Choroid plexus epithelial cell (primary cell): ENCODE data around the gene MVB12B.

Source experiments
- DNase-seq: peaks from one replicate; pipeline ENCODE4 v3.0.0-alpha.2; 2010; ENCODE audit warnings: low read depth
- H3K4me3 ChIP-seq: 2 replicates; pipeline ENCODE4 v1.5.1; 2011; ENCODE audit warnings: low read depth, mild to moderate bottlenecking, control low read depth, low read length, moderate library complexity
- CTCF ChIP-seq: conservative IDR thresholded peaks from 2 replicates; pipeline ENCODE4 v1.5.1; 2011; ENCODE audit warnings: low read depth, mild to moderate bottlenecking, control low read depth, inconsistent platforms, low read length, moderate library complexity

MVB12B gene

GRCh38 chr9:126448136-126448535 is 121.5 kb downstream of the MVB12B start:
- TF ChIP-seq CTCF = no peak
- no peak for DNase-seq
- no peak overlapping the region for H3K4me3 ChIP-seq

- no peak for TF ChIP-seq CTCF
- no peak overlapping the region for H3K4me3 ChIP-seq
- DNase-seq = no peak
Measured at GRCh38 chr9:126448865-126449577, 122.4 kb downstream of the MVB12B start.

GRCh38 chr9:126449725-126450667 is 123.4 kb downstream of the MVB12B start:
- no peak for TF ChIP-seq CTCF
- no peak overlapping the region for H3K4me3 ChIP-seq
- DNase-seq = no peak

- TF ChIP-seq CTCF = no peak
- no peak for DNase-seq
Measured at GRCh38 chr9:126450668-126451205, 124.1 kb downstream of the MVB12B start.

GRCh38 chr9:126451316-126451885 is 124.8 kb downstream of the MVB12B start:
- no peak for TF ChIP-seq CTCF
- no peak overlapping the region for H3K4me3 ChIP-seq
- no peak for DNase-seq

More at GRCh38 chr9:126450668-126451205, 124.1 kb downstream of the MVB12B start:
- no peak overlapping the region for H3K4me3 ChIP-seq

GRCh38 chr9:126452106-126452505 is 125.5 kb downstream of the MVB12B start:
- no peak for DNase-seq
- H3K4me3 ChIP-seq = no peak overlapping the region
- no peak for TF ChIP-seq CTCF
